Mucosa of descending colon (tissue), 3 donors: ENCODE measurements around the gene ATP8B3. TPM values are rescaled to one million over a fixed set of nuclear protein-coding genes. Genes with fewer than 3 reads are reported as not detected.

ENCODE experiments used
- ATAC-seq: fragments of 200-7000 bp; cut with Tn5 transposase; one replicate; pipeline ENCODE4 v1.9.1; 2020; ENCODE audit warnings: mild to moderate bottlenecking, moderate library complexity
- DNase-seq, 3 donors: peaks; one replicate each; pipeline ENCODE4 v3.0.0-alpha.2; 2020
- H3K36me3 ChIP-seq: fragments of 200-600 bp; one replicate; pipeline ENCODE4 v1.8.0; 2021; ENCODE audit warnings: low read depth, mild to moderate bottlenecking
- H3K4me1 ChIP-seq: fragments of 200-600 bp; one replicate; pipeline ENCODE4 v1.8.0; 2021; ENCODE audit warnings: low read depth, mild to moderate bottlenecking
- H3K4me3 ChIP-seq: fragments of 200-600 bp; one replicate; pipeline ENCODE4 v1.8.0; 2021; ENCODE audit warnings: mild to moderate bottlenecking
- H3K9me3 ChIP-seq: fragments of 200-600 bp; one replicate; pipeline ENCODE4 v1.8.0; 2021; ENCODE audit warnings: mild to moderate bottlenecking
- intact Hi-C, 2 donors: fragments of 100-400 bp; cut with DNase I in 1 of 2; cut with micrococcal nuclease in 1 of 2; formaldehyde crosslinking; loops; one replicate each; pipeline versions ENCODE4 v1.11.0 to v1.11.1; 2022; cut with DNase I, micrococcal nuclease
- total RNA-seq, 3 donors: library from RNA; stranded (reverse); fragmentation: NEBNext Ultra II Directional in 2 of 3; extraction: Animal tissue kit (Norgen Biotek cat#: 25700) in 2 of 3; gene quantifications; one replicate each; pipeline versions ENCODE4 v1.2.1 to v1.2.4, GENCODE V29; 2021 to 2023
- TF ChIP-seq, protein P1 (sequence below): fragments of 200-600 bp; IDR thresholded peaks from one replicate; pipeline ENCODE4 v1.8.0; 2022; ENCODE audit warnings: antibody characterized with exemption, mild to moderate bottlenecking
- donor health status: DM: no; HTN: no; CAD: no; lungs with moderate emphysema.
- donor health status: DM: no; HTN: no; CAD: no.
- donor health status: DM: no; HTN: yes; CAD: no.

The ATP8B3 gene
- total RNA-seq, 3 donors from 2014 or later, result 0.55 to 1.2 (median 0.80) TPM

DNA sequence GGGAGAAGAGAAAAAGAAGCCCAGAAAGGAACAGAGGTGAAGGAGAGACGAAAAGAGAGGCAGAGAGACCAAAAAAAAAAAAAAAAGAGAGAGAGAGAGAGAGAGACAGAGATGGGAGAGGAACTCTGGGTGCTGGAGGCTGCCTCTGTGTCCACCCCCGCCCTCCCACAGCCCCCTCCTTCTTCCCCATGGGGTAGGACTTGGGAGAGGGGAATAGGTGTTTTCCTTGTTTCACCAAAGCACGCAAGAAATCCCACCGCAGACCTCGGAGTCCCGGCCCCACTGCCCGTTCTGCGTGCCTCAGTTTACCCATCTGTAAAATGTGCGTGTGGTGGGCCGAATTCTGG lies 53.9 kb downstream of the ATP8B3 start:
- no peaks in the 10 kb centered on the region for H3K9me3 ChIP-seq
- H3K4me3 ChIP-seq, result no peak overlapping the region
- TF ChIP-seq, protein P1, sequence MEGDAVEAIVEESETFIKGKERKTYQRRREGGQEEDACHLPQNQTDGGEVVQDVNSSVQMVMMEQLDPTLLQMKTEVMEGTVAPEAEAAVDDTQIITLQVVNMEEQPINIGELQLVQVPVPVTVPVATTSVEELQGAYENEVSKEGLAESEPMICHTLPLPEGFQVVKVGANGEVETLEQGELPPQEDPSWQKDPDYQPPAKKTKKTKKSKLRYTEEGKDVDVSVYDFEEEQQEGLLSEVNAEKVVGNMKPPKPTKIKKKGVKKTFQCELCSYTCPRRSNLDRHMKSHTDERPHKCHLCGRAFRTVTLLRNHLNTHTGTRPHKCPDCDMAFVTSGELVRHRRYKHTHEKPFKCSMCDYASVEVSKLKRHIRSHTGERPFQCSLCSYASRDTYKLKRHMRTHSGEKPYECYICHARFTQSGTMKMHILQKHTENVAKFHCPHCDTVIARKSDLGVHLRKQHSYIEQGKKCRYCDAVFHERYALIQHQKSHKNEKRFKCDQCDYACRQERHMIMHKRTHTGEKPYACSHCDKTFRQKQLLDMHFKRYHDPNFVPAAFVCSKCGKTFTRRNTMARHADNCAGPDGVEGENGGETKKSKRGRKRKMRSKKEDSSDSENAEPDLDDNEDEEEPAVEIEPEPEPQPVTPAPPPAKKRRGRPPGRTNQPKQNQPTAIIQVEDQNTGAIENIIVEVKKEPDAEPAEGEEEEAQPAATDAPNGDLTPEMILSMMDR, result no peak
- intact Hi-C loops, result no loop called here
- ATAC-seq, result no peak
- no peaks in the 10 kb centered on the region for H3K36me3 ChIP-seq
- no peaks in the 10 kb centered on the region for H3K4me1 ChIP-seq
- no peak for DNase-seq

DNA sequence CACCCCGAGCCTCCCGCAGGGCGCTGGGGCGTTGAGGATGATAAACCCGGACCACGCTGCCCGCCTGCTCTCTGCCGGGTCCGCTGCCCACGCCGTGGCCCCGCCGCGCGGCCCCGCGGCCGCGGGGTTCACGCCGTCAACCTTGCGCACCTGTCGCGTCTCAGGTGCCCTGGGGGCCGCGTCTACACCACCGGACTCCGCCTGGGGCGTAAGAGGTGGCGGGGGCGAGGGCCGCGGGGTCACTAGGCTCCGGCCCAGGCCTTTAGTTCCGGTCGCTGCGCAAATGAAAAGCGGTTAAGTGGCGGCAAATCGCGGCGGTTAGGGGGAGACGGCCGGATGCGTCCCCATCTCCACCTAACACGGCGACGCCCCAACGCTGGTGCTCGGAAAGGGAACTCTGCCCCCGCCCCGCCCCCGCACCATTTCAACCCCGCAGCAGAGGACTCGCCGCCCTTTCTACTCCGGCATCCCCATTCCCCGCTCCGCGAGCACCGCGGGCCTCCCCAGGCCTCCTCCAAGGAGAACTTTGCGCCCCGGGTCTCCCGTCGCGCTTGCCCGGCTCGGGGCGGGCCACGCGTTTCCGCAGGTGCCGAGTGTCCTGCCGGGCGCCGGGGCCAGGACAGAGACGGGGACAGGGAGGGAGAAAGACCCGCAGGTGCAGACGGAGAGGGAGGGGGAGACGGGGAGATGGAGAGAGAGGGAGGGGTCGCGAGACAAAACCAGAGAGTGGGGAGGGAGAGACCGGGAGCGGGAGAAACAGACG lies 54.4 kb downstream of the ATP8B3 start:
- no peaks in the 10 kb centered on the region for H3K4me1 ChIP-seq
- no peak overlapping the region for H3K4me3 ChIP-seq
- no peak for ATAC-seq
- intact Hi-C loops, result no loop called here
- no peaks in the 10 kb centered on the region for H3K36me3 ChIP-seq
- TF ChIP-seq, protein P1, result no peak
- H3K9me3 ChIP-seq, result no peaks in the 10 kb centered on the region
- DNase-seq, result no peak

DNA sequence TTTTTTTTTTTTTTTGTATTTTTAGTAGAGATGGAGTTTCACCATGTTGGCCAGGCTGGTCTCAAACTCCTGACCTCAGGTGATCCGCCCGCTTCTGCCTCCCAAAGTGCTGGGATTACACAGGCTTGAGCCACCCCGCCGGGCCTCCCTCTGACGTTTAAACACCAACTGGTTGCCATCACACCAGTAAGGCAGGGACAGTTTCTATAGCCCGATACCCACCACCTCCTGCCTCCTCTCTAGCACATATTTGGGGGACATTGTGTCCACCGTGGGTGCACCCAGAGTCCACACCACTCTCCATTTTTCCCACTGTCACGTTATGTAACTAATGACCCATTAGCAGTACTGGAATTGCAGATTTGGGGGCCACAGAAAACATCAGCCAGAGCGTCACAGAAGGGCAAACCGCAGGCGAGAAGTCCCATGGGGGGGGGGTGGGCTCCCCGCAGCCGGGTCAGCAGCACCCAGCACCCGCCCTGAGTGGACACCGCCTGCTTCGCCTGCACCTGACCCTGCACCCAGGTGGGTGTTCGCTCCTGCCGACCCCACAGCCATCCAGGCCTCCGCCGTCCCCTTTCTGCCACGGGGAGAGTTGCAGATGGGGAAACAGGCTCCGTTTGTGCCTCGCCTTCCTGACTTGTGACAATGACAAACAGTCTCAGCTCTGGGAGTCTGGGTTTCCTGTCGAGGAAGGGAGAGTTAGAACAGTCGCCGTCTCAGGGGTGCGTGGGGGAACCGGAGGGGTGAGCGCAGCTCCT lies 55.2 kb downstream of the ATP8B3 start:
- no peaks in the 10 kb centered on the region for H3K4me1 ChIP-seq
- intact Hi-C loops, result no loop called here
- H3K9me3 ChIP-seq, result no peaks in the 10 kb centered on the region
- TF ChIP-seq, protein P1, result no peak
- ATAC-seq, result no peak
- no peak overlapping the region for H3K4me3 ChIP-seq
- no peaks in the 10 kb centered on the region for H3K36me3 ChIP-seq
- no peak for DNase-seq

GRCh38 chr19:1756264-1756663 lies 55.8 kb downstream of the ATP8B3 start:
- intact Hi-C loops, result no loop called here

DNA sequence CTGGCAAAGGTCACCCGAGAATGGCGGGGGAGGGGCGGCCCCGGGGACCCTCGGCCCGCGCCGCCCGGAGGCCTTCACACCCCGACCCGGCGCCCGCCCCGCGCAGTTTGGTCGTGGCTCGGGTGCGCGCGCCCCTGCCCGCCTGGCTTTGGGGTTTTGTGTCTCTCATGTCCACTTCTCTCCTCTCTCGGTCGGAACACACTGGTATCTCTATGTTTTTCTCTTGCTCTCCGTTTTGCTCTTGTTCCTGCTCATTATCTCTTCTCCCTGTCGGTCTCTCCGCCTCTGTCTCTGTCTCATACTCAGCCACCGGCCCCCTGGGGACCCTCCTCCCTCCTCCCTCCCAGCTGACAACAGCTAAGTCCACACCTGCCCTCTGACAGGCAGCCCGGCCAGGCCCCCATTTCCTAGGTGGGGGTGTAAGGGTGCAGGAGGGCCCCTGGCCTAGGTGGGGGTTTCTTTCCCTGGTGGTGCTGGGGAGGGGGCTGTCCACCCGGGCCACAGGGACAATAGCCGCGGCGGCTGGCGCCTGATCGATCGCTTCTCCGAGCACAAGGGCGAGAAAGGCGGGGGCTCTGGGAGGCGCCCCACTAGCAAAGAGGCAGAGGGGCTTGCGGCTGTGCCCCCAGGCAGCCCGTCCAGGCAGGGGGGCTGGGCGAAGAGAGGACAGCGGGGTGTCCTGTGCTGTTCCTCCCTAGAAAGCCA lies 56.5 kb downstream of the ATP8B3 start:
- H3K4me1 ChIP-seq, result no peaks in the 10 kb centered on the region

More at GRCh38 chr19:1756264-1756663, 55.8 kb downstream of the ATP8B3 start:
- Histone ChIP-seq H3K4me3 (no peak overlapping the region), H3K4me1 (no peaks in the 10 kb centered on the region), H3K36me3 (no peaks in the 10 kb centered on the region), H3K9me3 (no peaks in the 10 kb centered on the region)
- DNase-seq, result no peak
- ATAC-seq, result no peak
- TF ChIP-seq, protein P1, result no peak

More for the DNA sequence above, 56.5 kb downstream of the ATP8B3 start:
- intact Hi-C loops, result no loop called here
- TF ChIP-seq, protein P1, result no peak
- H3K36me3 ChIP-seq, result no peaks in the 10 kb centered on the region
- ATAC-seq (no peak), DNase-seq (no peak)
- no peak overlapping the region for H3K4me3 ChIP-seq
- H3K9me3 ChIP-seq, result no peaks in the 10 kb centered on the region
